HepG2 (cell line): ENCODE results near the gene IRF2. TPM values are rescaled to one million over a fixed set of nuclear protein-coding genes. Genes with fewer than 3 reads are reported as not detected.

Source experiments
- ADNP ChIP-seq: sonication (generic); formaldehyde crosslinking; IDR thresholded peaks from 2 replicates; pipeline ENCODE4 v1.4.0; 2020; ENCODE audit warnings: missing genetic modification reagents
- ARNT2 ChIP-seq: sonication (generic); formaldehyde crosslinking; IDR thresholded peaks from 2 replicates; pipeline ENCODE4 v1.8.0; 2022; ENCODE audit warnings: mild to moderate bottlenecking, low read depth, missing genetic modification reagents, moderate library complexity
- HNRNPK ChIP-seq: fragments of 200-400 bp; formaldehyde crosslinking; IDR thresholded peaks from 2 replicates; pipeline ENCODE4 v1.6.1; 2018; ENCODE audit warnings: low read length, low read depth, moderate library complexity, mild to moderate bottlenecking; ENCODE audit not compliant: poor library complexity, severe bottlenecking
- HOXA9 ChIP-seq: sonication (generic); formaldehyde crosslinking; IDR thresholded peaks from 2 replicates; pipeline ENCODE4 v1.8.1; 2022; ENCODE audit warnings: missing genetic modification reagents, mild to moderate bottlenecking, moderate library complexity, borderline replicate concordance
- KAT8 ChIP-seq: IDR thresholded peaks from 2 replicates; pipeline ENCODE4 v1.6.1; 2016; ENCODE audit warnings: missing genetic modification reagents, missing compliant biosample characterization
- LRRFIP1 ChIP-seq: sonication (generic); formaldehyde crosslinking; conservative IDR thresholded peaks from 2 replicates; pipeline ENCODE4 v1.4.0; 2020; ENCODE audit warnings: missing genetic modification reagents
- MYC ChIP-seq: sonication (generic); formaldehyde crosslinking; IDR thresholded peaks from 2 replicates; pipeline ENCODE4 v1.9.0; 2021; ENCODE audit warnings: missing genetic modification reagents, borderline replicate concordance
- RFX3 ChIP-seq: IDR thresholded peaks from 2 replicates; pipeline ENCODE4 v1.6.1; 2016; ENCODE audit warnings: missing biosample characterization, missing genetic modification reagents
- RFX5 ChIP-seq: IDR thresholded peaks from 2 replicates; pipeline ENCODE4 v1.6.1; 2011; ENCODE audit warnings: low read depth, low read length, improper control_type of control experiment
- TGIF2 ChIP-seq: IDR thresholded peaks from 2 replicates; pipeline ENCODE4 v1.6.1; 2016; ENCODE audit warnings: control low read depth, missing compliant biosample characterization
- YEATS4 ChIP-seq: sonication (generic); formaldehyde crosslinking; IDR thresholded peaks from 2 replicates; pipeline ENCODE4 v1.4.0; 2020; ENCODE audit warnings: missing genetic modification reagents, borderline replicate concordance
- ZBTB10 ChIP-seq: sonication (generic); formaldehyde crosslinking; IDR thresholded peaks from 2 replicates; pipeline ENCODE4 v1.4.0; 2020; ENCODE audit warnings: missing genetic modification reagents, borderline replicate concordance
- ZC3H13 ChIP-seq: sonication (generic); formaldehyde crosslinking; IDR thresholded peaks from 2 replicates; pipeline ENCODE4 v1.8.1; 2023; ENCODE audit warnings: mild to moderate bottlenecking, missing genetic modification reagents, moderate library complexity
- ZFP1 ChIP-seq: IDR thresholded peaks from 2 replicates; pipeline ENCODE4 v1.6.1; 2016
- ZNF225 ChIP-seq: sonication (generic); formaldehyde crosslinking; IDR thresholded peaks from 2 replicates; pipeline ENCODE4 v1.4.0; 2020; ENCODE audit warnings: mild to moderate bottlenecking, missing genetic modification reagents
- ZNF350 ChIP-seq: sonication (generic); formaldehyde crosslinking; IDR thresholded peaks from 2 replicates; pipeline ENCODE4 v1.4.0; 2020; ENCODE audit warnings: mild to moderate bottlenecking, low read depth, missing genetic modification reagents, borderline replicate concordance
- ZNF431 ChIP-seq: sonication (generic); formaldehyde crosslinking; IDR thresholded peaks from 2 replicates; pipeline ENCODE4 v1.9.0; 2022; ENCODE audit warnings: missing genetic modification reagents, low read depth, mild to moderate bottlenecking, borderline replicate concordance
- ZNF468 ChIP-seq: sonication (generic); formaldehyde crosslinking; IDR thresholded peaks from 2 replicates; pipeline ENCODE4 v1.8.0; 2022; ENCODE audit warnings: mild to moderate bottlenecking, moderate library complexity, missing genetic modification reagents
- ZNF564 ChIP-seq: sonication (generic); formaldehyde crosslinking; IDR thresholded peaks from 2 replicates; pipeline ENCODE4 v1.8.1; 2023; ENCODE audit warnings: mild to moderate bottlenecking, missing genetic modification reagents
- polyA plus RNA-seq, 8 experiments: library from polyadenylated mRNA; depleted of rRNA in 3 of 8; stranded (reverse) in 7 of 8; unstranded in 1 of 8; fragments of >200 nt; fragmentation: Illumina TruSeq in 4 of 8; extraction: Trizol in 4 of 8; gene quantifications; 2 replicates each; pipeline versions ENCODE4 v1.2.1 to v1.2.3, GENCODE V29; 2011 to 2016; ENCODE audit warnings: low read depth in 4 of 8, missing spikeins in 1 of 8, mixed read lengths in 1 of 8; ENCODE audit not compliant: insufficient read depth in 1 of 8
- total RNA-seq, 5 experiments: library from RNA; depleted of rRNA; stranded (reverse); fragments of >200 nt; fragmentation: Illumina TruSeq; extraction: Trizol; gene quantifications; 2 replicates each; pipeline ENCODE4 v1.2.3, GENCODE V29; 2016; ENCODE audit warnings: low read depth in 1 of 5
- TF ChIP-seq, protein P1 (sequence below): sonication (generic); formaldehyde crosslinking; IDR thresholded peaks from 2 replicates; pipeline ENCODE4 v1.4.0; 2020; ENCODE audit warnings: mild to moderate bottlenecking, low read depth, missing genetic modification reagents
- TF ChIP-seq, protein P2 (sequence below): sonication (generic); formaldehyde crosslinking; IDR thresholded peaks from 2 replicates; pipeline ENCODE4 v1.4.0; 2020; ENCODE audit warnings: missing genetic modification reagents

Gene IRF2
- total and polyA plus RNA-seq, 2 of the 13 experiments (the other 11 are each of a cell fraction or from before 2014, with no cell fraction given) = 15.5 to 28.8 TPM

GRCh38 chr4:184473499-184474262 lies 669 bp downstream of the IRF2 start (continued):
- TF ChIP-seq LRRFIP1 (CRISPR knock-in tag) = no peak
- no peak for TF ChIP-seq HNRNPK
- TF ChIP-seq ZC3H13 = no peak
- TF ChIP-seq ARNT2 (CRISPR knock-in tag) = no peak
- no peak for TF ChIP-seq ZFP1 (CRISPR knock-in tag)
- TF ChIP-seq, protein P1, sequence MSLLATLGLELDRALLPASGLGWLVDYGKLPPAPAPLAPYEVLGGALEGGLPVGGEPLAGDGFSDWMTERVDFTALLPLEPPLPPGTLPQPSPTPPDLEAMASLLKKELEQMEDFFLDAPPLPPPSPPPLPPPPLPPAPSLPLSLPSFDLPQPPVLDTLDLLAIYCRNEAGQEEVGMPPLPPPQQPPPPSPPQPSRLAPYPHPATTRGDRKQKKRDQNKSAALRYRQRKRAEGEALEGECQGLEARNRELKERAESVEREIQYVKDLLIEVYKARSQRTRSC (CRISPR knock-in tag) = no peak
- TF ChIP-seq, protein P2, sequence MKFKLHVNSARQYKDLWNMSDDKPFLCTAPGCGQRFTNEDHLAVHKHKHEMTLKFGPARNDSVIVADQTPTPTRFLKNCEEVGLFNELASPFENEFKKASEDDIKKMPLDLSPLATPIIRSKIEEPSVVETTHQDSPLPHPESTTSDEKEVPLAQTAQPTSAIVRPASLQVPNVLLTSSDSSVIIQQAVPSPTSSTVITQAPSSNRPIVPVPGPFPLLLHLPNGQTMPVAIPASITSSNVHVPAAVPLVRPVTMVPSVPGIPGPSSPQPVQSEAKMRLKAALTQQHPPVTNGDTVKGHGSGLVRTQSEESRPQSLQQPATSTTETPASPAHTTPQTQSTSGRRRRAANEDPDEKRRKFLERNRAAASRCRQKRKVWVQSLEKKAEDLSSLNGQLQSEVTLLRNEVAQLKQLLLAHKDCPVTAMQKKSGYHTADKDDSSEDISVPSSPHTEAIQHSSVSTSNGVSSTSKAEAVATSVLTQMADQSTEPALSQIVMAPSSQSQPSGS = no peak
- no peak for TF ChIP-seq YEATS4
- no peak for TF ChIP-seq RFX3 (CRISPR knock-in tag)
- no peak for TF ChIP-seq KAT8 (CRISPR knock-in tag)
- no peak for TF ChIP-seq RFX5
- no peak; the same call in 1 of the 2 replicates for TF ChIP-seq ZNF564 (CRISPR knock-in tag)
- TF ChIP-seq ZNF350 (CRISPR knock-in tag) = no peak
- TF ChIP-seq MYC (CRISPR knock-in tag) = no peak
- TF ChIP-seq ADNP (CRISPR knock-in tag) = no peak
- TF ChIP-seq ZBTB10 (CRISPR knock-in tag) = no peak
- no peak for TF ChIP-seq ZNF431 (CRISPR knock-in tag)
- TF ChIP-seq TGIF2 (CRISPR knock-in tag) = no peak
- peak; percentile 44; the same call in 1 of the 2 replicates for TF ChIP-seq ZNF468
- TF ChIP-seq HOXA9 = no peak
- 0 out of 2 replicates have a peak, but pooled peaks have one; percentile 35 for TF ChIP-seq ZNF225 (CRISPR knock-in tag)
